GM06990 (cell line): ENCODE data around the gene BRAT1.

Experiments used
- DNase-seq: peaks from one replicate; pipeline ENCODE4 v3.0.0-alpha.2; 2011; ENCODE audit not compliant: insufficient read length; ENCODE audit errors: extremely low read depth
- H3K27me3 ChIP-seq: replicated peaks from 2 replicates; pipeline ENCODE4 v1.6.0; 2011; ENCODE audit warnings: low read length; ENCODE audit not compliant: control insufficient read depth, insufficient read depth
- H3K36me3 ChIP-seq: 2 replicates; pipeline ENCODE4 v1.5.1; 2011; ENCODE audit warnings: low read length; ENCODE audit not compliant: control insufficient read depth, insufficient read depth
- H3K4me3 ChIP-seq: replicated peaks from 2 replicates; pipeline ENCODE4 v1.5.1; 2011; ENCODE audit warnings: low read depth, mild to moderate bottlenecking, control low read depth, low read length
- TF ChIP-seq, protein P1 (sequence below): IDR thresholded peaks from 2 replicates; pipeline ENCODE4 v1.5.1; 2011; ENCODE audit warnings: low read length, control low read depth, mild to moderate bottlenecking, inconsistent platforms; ENCODE audit not compliant: insufficient read depth, poor library complexity, severe bottlenecking

BRAT1 gene

DNA sequence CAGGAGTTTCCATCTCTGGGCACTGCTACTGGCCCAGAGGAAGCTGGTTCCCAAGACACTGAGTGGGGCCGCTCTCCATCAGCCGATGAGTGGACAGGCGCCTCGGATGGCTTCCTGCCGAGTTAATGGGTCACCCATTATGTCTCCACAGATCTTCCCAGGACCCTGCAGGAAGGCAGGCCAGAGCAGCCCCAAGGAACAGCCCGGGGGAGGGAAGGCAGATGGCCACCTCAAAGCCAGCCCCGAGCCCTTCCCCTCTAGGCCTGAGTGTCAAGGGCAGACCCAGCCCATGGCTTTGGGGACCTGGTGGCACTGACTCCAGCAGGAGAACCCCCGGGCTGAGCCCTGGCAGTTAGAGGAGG is 39.1 kb downstream of the BRAT1 start:
- DNase-seq, result no peak
- no peak overlapping the region for H3K4me3 ChIP-seq
- TF ChIP-seq, protein P1, sequence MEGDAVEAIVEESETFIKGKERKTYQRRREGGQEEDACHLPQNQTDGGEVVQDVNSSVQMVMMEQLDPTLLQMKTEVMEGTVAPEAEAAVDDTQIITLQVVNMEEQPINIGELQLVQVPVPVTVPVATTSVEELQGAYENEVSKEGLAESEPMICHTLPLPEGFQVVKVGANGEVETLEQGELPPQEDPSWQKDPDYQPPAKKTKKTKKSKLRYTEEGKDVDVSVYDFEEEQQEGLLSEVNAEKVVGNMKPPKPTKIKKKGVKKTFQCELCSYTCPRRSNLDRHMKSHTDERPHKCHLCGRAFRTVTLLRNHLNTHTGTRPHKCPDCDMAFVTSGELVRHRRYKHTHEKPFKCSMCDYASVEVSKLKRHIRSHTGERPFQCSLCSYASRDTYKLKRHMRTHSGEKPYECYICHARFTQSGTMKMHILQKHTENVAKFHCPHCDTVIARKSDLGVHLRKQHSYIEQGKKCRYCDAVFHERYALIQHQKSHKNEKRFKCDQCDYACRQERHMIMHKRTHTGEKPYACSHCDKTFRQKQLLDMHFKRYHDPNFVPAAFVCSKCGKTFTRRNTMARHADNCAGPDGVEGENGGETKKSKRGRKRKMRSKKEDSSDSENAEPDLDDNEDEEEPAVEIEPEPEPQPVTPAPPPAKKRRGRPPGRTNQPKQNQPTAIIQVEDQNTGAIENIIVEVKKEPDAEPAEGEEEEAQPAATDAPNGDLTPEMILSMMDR, result no peak
- no peaks in the 10 kb centered on the region; the same call in 1 of the 2 replicates for H3K27me3 ChIP-seq
- H3K36me3 ChIP-seq, result no peaks in the 10 kb centered on the region

DNA sequence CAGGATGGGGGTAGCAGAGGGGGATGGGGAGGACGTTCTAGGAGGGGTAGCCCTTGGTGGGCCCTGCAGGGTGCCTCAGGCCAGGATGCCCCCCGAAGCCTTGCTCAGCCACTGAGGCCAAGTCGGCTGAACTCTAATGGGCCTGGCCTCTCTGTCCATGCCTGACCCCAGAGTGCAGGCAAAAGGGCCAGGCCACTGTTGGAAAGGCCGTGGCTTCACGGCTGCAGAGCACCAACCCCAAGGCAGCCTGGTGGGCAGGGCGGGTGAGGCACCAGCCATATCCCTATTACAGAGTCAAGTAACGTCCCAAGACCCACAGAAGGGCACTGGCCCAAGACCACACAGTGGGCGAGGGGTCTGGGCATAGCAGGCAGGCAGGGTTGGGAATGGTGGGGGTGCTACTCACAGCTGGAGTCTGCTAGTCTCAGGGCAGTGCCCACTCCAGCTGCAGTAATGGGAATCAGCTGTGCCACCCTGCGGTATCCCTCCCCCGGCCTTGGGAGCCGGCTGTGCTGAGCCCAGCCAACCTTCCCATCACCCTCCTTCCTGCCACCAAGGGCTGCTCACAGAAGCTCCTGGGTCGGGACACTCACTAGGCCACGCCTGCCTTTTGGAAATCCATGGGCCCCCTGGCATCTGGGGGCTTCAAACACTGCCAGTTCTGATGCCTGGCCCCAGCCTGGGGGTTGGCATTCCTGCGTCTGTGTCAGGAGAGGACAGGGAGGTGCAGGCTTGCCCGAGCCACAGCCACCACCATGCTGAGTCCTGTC is 39.7 kb downstream of the BRAT1 start:
- no peak for DNase-seq
- Histone ChIP-seq H3K27me3 (no peaks in the 10 kb centered on the region; the same call in 1 of the 2 replicates), H3K36me3 (no peaks in the 10 kb centered on the region), H3K4me3 (no peak overlapping the region)
- TF ChIP-seq, protein P1, result no peak

DNA sequence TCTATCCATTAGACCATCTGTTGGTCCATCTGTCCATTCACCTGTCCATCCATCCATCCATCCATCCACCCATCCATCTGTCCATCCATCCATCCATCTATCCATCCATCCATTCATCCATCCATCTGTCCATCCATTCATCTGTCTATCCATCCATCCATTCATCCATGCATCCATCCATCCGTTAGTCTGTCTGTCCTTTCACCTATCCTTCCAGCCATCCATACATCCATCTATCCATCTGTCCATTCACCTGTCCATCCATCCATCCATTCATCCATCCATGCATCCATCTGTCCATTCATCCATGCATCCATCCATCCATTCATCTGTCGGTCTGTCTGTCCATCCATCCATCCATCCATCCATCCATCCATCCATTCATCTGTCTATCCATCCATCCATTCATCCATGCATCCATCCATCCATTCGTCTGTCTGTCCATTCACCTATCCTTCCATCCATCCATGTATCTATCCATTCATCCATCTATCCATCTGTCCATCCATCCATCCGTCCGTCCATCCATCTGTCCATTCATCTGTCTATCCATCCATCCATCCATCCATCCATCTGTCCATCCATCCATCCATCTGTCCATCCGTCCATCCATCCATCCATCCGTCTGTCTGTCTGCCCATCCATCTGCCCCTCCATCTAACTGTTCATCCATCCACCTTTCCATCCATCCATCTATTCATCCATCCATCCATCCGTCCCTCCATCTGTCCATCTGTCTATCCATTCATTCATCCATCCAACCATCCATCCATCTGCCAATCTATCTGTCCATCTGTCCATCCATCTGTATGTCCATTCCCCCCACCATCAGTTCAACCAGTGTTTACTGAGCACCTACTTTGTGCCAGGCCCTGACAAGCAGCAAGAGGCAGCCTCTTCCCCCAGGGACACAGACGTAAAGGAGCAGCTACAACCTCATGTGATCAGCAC is 40.6 kb downstream of the BRAT1 start:
- TF ChIP-seq, protein P1, result no peak
- Histone ChIP-seq H3K27me3 (no peaks in the 10 kb centered on the region; the same call in 1 of the 2 replicates), H3K36me3 (no peaks in the 10 kb centered on the region), H3K4me3 (no peak overlapping the region)
- DNase-seq, result no peak

DNA sequence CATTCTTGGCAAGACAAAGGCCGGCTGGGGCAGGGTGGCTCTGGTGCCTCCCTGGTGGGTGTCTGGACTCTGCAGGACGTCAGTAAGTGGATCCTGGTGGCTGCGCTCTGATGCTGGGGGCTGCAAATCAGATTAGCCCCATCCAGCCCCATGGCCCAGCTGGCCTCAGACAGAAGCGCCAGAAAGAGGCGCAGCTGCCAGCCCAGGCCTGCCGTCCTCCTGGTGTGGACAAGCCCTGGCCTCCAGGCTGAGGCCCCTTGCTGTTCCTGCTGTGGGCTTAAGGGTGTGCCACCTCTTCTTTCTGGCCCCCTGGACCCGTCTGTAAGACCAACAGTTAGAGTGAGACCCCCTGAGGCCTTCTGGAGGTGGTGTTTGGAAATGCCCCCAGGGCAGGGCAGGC is 41.6 kb downstream of the BRAT1 start:
- H3K36me3 ChIP-seq, result no peaks in the 10 kb centered on the region
- H3K27me3 ChIP-seq, result no peaks in the 10 kb centered on the region; the same call in 1 of the 2 replicates
- H3K4me3 ChIP-seq, result no peak overlapping the region
- DNase-seq, result no peak
- TF ChIP-seq, protein P1, result no peak

DNA sequence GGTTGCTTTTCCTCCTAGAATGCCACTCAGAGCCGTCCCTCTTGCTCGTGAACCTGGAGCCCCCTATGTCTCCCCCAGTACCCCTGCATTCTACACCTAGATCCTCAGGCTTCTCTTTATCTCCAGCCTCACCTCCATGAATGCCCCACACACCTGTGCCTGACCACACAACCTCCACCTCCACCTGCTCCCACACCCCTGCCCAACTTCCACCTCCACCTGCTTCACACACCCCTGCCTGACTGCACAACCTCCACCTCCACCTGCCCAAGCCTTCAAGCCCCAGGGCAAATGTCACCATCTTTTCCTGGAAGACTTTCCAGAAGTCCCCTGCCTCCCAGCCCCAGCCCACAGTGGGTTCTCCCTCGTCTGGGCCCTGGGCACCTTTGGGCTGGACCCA is 42.6 kb downstream of the BRAT1 start:
- DNase-seq, result no peak
- H3K4me3 ChIP-seq, result no peak overlapping the region
- H3K36me3 ChIP-seq, result no peaks in the 10 kb centered on the region
- no peaks in the 10 kb centered on the region for H3K27me3 ChIP-seq
- TF ChIP-seq, protein P1, result no peak
